ENCODE measurements around the gene MEGF11.

Gene MEGF11

DNA sequence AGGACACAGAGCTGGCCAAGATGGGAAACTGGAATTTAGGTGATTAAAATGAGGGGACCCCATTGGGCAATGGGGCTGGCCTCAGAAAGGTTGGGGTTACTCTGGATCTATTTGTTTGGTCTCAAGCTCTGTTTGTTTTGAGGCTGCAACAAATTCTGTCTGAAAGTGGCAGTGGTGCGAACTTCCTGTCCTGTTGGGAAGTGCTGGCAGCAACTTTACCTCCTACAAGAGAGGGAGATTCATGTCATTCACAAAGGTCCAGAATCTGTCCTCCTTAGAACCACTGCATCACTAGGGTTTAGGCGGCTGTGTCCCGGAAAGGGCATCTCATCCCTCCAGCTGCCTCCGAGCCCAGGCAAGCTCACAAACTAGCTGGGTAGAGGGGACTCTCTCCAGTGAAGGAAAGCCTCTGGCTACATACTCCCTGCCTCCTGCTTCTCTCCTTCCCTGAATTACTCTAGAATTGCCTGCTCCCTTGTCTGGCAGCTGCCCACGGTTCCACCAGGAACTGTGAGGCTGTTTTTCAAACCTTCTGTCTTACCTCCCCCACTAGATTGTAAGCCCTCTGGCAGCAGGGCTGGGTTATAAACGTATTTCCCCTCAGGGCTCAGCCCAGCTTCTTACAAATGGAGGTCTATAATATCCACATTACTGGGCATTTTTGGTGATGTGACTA is 23.6 kb downstream of the MEGF11 start:
- Histone ChIP-seq H3K36me3 (ENCODE audit: insufficient read depth, low read length) (no peaks in the 10 kb centered on the region), H3K79me2 (ENCODE audit: insufficient read depth, low read length) (no peaks in the 10 kb centered on the region), H3K27me3 (ENCODE audit: insufficient read depth, low read length, poor library complexity, severe bottlenecking) (no peaks in the 10 kb centered on the region)

DNA sequence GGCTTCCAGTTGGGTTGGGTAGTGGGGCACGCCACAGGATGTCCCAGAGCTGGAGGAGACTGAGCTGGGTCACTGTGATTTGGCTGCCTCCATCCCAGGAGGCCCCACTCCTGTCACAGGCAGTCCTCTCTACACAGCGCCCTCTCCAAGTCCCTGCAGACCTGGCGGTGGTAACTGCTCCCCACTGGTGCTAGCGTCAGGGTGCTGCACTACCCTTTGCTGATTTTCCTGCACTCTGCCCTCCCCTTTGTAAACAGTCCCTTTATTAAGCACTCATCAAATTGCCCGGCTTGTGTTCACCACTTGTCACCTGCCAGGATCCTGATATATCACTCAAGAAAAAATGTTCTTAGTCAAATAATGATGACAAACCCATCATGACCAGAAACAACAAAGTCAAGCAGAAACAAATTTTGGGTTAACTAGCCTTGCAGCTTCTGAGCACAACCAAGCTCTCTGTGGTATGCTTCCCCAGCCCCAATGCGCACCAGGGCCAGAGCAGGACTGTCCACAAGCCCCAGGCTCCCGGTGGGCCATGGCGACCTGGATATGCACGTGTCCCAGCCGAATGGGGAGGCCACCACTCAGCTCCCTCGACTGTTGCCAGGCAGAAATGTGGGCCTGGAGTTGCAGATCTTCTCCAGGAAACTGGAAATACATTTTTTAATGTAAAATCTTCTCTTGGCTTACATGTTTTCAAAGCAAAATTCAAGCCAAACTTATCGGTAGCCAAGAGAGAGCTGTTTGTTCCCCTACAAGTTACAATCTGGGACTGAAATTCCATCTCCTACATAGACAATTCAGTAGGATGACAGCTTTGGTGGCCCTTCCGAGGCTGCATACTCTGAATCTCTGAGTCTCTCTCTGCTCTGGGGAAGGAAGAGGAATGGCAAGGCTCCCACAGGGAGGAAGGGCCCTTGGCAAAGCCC is 24.5 kb downstream of the MEGF11 start:
- no peak overlapping the region for H3K4me3 ChIP-seq (ENCODE audit: low read length, poor library complexity, severe bottlenecking)
- no peak overlapping the region for H3K4me2 ChIP-seq (ENCODE audit: low read depth, low read length, poor library complexity, severe bottlenecking)
- H3K4me1 ChIP-seq (ENCODE audit: insufficient read depth, low read length, poor library complexity, severe bottlenecking): no peaks in the 10 kb centered on the region
- H3K9ac ChIP-seq (ENCODE audit: low read depth, low read length, poor library complexity, severe bottlenecking): no peak overlapping the region
- TF ChIP-seq, protein P1, sequence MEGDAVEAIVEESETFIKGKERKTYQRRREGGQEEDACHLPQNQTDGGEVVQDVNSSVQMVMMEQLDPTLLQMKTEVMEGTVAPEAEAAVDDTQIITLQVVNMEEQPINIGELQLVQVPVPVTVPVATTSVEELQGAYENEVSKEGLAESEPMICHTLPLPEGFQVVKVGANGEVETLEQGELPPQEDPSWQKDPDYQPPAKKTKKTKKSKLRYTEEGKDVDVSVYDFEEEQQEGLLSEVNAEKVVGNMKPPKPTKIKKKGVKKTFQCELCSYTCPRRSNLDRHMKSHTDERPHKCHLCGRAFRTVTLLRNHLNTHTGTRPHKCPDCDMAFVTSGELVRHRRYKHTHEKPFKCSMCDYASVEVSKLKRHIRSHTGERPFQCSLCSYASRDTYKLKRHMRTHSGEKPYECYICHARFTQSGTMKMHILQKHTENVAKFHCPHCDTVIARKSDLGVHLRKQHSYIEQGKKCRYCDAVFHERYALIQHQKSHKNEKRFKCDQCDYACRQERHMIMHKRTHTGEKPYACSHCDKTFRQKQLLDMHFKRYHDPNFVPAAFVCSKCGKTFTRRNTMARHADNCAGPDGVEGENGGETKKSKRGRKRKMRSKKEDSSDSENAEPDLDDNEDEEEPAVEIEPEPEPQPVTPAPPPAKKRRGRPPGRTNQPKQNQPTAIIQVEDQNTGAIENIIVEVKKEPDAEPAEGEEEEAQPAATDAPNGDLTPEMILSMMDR (conservative IDR thresholded peaks at IDR 0.05; ENCODE audit: low read length): no peak
- TF ChIP-seq EZH2phosphoT487 (IDR thresholded peaks at IDR 0.05; ENCODE audit: borderline replicate concordance): no peak
- no peaks in the 10 kb centered on the region for H3K9me3 ChIP-seq (ENCODE audit: insufficient read depth, low read depth, low read length)
- H3F3A ChIP-seq (ENCODE audit: low read depth): no peaks in the 10 kb centered on the region
- no peaks in the 10 kb centered on the region for H4K20me1 ChIP-seq (ENCODE audit: insufficient read depth, low read length, poor library complexity, severe bottlenecking)
- H3K9me2 ChIP-seq (replicated peaks; ENCODE audit: low read depth, low read length): no peaks in the 10 kb centered on the region
- H2AFZ ChIP-seq (ENCODE audit: low read length): no peak overlapping the region
- H3K27me3 ChIP-seq (ENCODE audit: insufficient read depth, low read length, poor library complexity, severe bottlenecking): no peaks in the 10 kb centered on the region
- no peaks in the 10 kb centered on the region for H3K79me2 ChIP-seq (ENCODE audit: insufficient read depth, low read length)
- H3K36me3 ChIP-seq (ENCODE audit: insufficient read depth, low read length): no peaks in the 10 kb centered on the region

More for the DNA sequence above, 23.6 kb downstream of the MEGF11 start:
- no peaks in the 10 kb centered on the region for H3K4me1 ChIP-seq (ENCODE audit: insufficient read depth, low read length, poor library complexity, severe bottlenecking)
- no peak overlapping the region for H3K9ac ChIP-seq (ENCODE audit: low read depth, low read length, poor library complexity, severe bottlenecking)
- TF ChIP-seq EZH2phosphoT487 (IDR thresholded peaks at IDR 0.05; ENCODE audit: borderline replicate concordance): no peak
- TF ChIP-seq, protein P1 (conservative IDR thresholded peaks at IDR 0.05; ENCODE audit: low read length): no peak
- H3F3A ChIP-seq (ENCODE audit: low read depth): no peaks in the 10 kb centered on the region
- peak overlapping the region; percentile 66; the same call in 1 of the 2 replicates for H2AFZ ChIP-seq (ENCODE audit: low read length)
- H3K4me3 ChIP-seq (ENCODE audit: low read length, poor library complexity, severe bottlenecking): no peak overlapping the region
- H4K20me1 ChIP-seq (ENCODE audit: insufficient read depth, low read length, poor library complexity, severe bottlenecking): no peaks in the 10 kb centered on the region
- H3K9me3 ChIP-seq (ENCODE audit: insufficient read depth, low read depth, low read length): no peaks in the 10 kb centered on the region
- no peaks in the 10 kb centered on the region for H3K9me2 ChIP-seq (replicated peaks; ENCODE audit: low read depth, low read length)
- no peak overlapping the region for H3K4me2 ChIP-seq (ENCODE audit: low read depth, low read length, poor library complexity, severe bottlenecking)

DNA sequence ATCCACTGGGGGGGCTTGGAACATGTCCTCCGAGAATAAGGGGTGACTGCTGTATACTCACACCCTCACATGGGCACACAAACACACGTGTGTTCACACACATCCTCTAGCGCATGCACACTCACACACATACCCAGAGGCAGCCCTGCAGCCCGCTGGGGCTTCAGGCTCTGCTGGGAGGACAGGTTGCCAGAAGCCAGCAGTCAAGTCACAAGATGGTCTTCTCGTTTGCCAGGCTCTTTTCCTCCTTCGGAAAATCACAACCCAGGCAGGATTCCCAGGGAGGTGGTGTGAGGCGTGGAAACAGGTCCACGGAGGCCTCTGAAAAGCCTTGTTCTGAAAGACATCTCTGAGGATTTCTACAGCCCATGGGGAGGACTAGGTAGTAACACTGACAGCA is 26.8 kb downstream of the MEGF11 start:
- no peak overlapping the region for H3K4me2 ChIP-seq (ENCODE audit: low read depth, low read length, poor library complexity, severe bottlenecking)
- no peaks in the 10 kb centered on the region for H3K27me3 ChIP-seq (ENCODE audit: insufficient read depth, low read length, poor library complexity, severe bottlenecking)
- no peaks in the 10 kb centered on the region for H3K79me2 ChIP-seq (ENCODE audit: insufficient read depth, low read length)
- no peaks in the 10 kb centered on the region for H4K20me1 ChIP-seq (ENCODE audit: insufficient read depth, low read length, poor library complexity, severe bottlenecking)
- H3K9me2 ChIP-seq (replicated peaks; ENCODE audit: low read depth, low read length): no peaks in the 10 kb centered on the region
- H3K9me3 ChIP-seq (ENCODE audit: insufficient read depth, low read depth, low read length): no peaks in the 10 kb centered on the region
- H3K4me1 ChIP-seq (ENCODE audit: insufficient read depth, low read length, poor library complexity, severe bottlenecking): no peaks in the 10 kb centered on the region
- no peaks in the 10 kb centered on the region for H3F3A ChIP-seq (ENCODE audit: low read depth)
- no peak overlapping the region for H3K9ac ChIP-seq (ENCODE audit: low read depth, low read length, poor library complexity, severe bottlenecking)
- no peak overlapping the region for H3K4me3 ChIP-seq (ENCODE audit: low read length, poor library complexity, severe bottlenecking)
- H2AFZ ChIP-seq (ENCODE audit: low read length): no peak overlapping the region
- no peaks in the 10 kb centered on the region for H3K36me3 ChIP-seq (ENCODE audit: insufficient read depth, low read length)
- TF ChIP-seq EZH2phosphoT487 (IDR thresholded peaks at IDR 0.05; ENCODE audit: borderline replicate concordance): no peak
